ENCODE data around the gene MLLT3.

DNA sequence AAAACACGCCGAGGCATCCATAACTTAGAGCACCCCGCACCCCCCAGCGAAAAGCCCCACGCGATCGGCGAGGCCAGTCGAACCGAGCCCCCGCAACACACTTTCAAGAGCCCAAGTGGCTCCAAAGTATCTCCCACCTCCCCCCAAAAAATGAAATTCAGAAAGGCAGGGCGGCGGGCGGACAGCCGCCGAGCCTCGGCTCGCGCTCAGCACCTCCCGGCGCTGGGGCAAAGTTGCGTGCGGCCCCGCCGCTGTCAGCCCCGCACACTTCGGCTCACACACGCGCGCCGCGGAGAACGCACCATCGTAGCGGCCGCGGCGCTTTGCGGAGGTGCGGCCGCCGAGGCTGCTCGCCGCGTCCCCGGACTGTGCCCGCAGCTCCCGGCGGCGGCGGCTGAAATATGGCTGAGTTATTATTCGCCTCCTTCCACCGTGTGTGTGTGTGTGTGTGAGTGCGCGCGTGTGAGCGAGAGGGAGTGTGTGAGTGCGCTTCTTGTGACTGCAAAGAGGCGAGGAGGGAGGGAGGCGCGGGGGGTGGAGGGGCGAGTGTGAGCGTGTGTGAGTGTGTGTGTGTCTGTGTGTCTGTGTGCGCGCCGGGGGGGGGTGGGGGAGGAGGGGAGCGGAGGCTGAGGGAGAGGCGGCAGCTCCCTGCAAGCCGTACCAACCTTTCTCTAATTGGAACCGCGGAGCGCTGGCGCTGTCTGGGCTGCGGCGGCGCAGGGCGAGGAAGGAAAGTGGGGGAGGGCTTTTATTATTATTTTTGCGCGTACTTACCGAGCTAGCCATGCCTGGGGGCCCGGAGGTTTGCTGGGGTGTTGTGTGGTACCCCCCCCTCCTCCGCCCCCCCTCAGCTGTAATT, 599 bp downstream of the MLLT3 start:
- TF ChIP-seq, protein P1, sequence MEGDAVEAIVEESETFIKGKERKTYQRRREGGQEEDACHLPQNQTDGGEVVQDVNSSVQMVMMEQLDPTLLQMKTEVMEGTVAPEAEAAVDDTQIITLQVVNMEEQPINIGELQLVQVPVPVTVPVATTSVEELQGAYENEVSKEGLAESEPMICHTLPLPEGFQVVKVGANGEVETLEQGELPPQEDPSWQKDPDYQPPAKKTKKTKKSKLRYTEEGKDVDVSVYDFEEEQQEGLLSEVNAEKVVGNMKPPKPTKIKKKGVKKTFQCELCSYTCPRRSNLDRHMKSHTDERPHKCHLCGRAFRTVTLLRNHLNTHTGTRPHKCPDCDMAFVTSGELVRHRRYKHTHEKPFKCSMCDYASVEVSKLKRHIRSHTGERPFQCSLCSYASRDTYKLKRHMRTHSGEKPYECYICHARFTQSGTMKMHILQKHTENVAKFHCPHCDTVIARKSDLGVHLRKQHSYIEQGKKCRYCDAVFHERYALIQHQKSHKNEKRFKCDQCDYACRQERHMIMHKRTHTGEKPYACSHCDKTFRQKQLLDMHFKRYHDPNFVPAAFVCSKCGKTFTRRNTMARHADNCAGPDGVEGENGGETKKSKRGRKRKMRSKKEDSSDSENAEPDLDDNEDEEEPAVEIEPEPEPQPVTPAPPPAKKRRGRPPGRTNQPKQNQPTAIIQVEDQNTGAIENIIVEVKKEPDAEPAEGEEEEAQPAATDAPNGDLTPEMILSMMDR (IDR thresholded peaks at IDR 0.05), result no peak
- TF ChIP-seq POLR2A (IDR thresholded peaks at IDR 0.05), result no peak

Measured in thyroid gland (tissue), 4 donors.